ENCODE measurements around the gene ASXL1.

The ASXL1 gene

DNA sequence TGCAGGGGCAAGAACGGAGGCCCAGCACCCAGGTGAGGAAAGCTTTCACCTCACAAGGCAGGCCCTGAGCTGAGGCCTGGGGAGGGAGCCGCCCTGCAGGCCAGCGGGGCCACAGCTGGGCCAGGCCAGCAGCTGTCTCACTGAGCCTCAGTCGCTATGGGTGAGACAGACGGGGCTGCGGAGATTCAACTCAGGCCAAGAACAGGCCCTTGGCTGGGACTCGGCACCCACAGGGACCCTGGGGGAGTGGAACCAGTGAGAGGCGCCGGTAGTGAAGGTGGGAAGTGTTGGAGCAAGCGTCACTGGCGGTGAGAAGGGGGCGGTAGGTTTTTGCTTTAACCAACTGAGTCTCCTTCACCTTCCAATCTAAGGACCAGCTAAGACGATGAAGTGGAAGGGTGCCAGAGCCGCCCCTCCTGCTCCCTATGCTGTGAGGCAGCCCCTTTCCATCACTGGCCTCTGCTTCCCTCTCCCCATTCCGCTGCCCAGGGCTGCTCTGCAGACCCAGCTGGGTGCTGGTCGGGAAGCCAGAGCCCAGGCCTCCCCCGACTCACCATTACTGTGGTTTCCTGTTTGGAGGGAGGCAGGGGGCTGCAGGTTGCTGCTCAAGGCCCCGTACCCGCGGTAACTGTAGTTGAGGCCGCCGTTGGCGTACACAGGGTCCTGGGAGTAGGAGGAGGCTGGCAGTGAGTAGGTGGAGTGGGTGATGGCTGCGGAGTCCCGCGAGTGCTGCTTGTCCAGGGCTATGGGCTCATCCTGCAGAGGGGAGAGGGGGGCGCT, 93.7 kb downstream of the ASXL1 start:
- Histone ChIP-seq H3K4me2 (ENCODE audit: low read length) (no peak overlapping the region), H2BK120ac (ENCODE audit: insufficient read depth, low read length, poor library complexity) (no peak overlapping the region), H4K8ac (ENCODE audit: low read depth, low read length) (no peak overlapping the region), H2BK12ac (ENCODE audit: low read length) (no peak overlapping the region), H3K4me1 (ENCODE audit: control insufficient read depth in 1 of 2, insufficient read depth in 2 of 2, low read length in 2 of 2) (peaks cover 13 to 21% of the 10 kb centered on the region in 2 experiments), H2AK5ac (ENCODE audit: low read length) (no peak overlapping the region), H3K79me1 (ENCODE audit: low read length) (peaks cover 5% of the 10 kb centered on the region), H3K18ac (ENCODE audit: low read length) (no peak overlapping the region), H3K4ac (ENCODE audit: low read depth, low read length) (no peak overlapping the region), H3K14ac (ENCODE audit: low read length) (no peak overlapping the region), H2AFZ (ENCODE audit: insufficient read depth, low read length, poor library complexity) (no peak overlapping the region), H3K27me3 (ENCODE audit: insufficient read depth, low read length) (no peaks in the 10 kb centered on the region), H3K9me3 (ENCODE audit: insufficient read depth, low read depth, low read length) (peaks cover 3% of the 10 kb centered on the region), H4K12ac (ENCODE audit: low read depth, low read length) (no peak overlapping the region), H3K4me3 (ENCODE audit: low read depth, low read length) (no peak overlapping the region), H3K23ac (ENCODE audit: low read length) (no peak overlapping the region), H3K79me2 (ENCODE audit: control insufficient read depth, insufficient read depth, low read length, poor library complexity) (peaks cover 2% of the 10 kb centered on the region), H3K36me3 (ENCODE audit: control insufficient read depth in 1 of 2, insufficient read depth in 2 of 2, low read length in 2 of 2) (peaks cover 88 to 91% of the 10 kb centered on the region in 2 experiments), H3K27ac (ENCODE audit: low read depth, low read length) (no peak overlapping the region), H2BK5ac (ENCODE audit: low read depth, low read length, poor library complexity) (no peak overlapping the region), H3K9ac (ENCODE audit: low read length) (no peak overlapping the region), H4K91ac (ENCODE audit: low read depth, low read length) (no peak overlapping the region)
- WGBS (ENCODE audit: extremely low coverage, insufficient coverage, insufficient read length): no CpG with 5 or more reads among the region's 27 CpGs
- no peak for DNase-seq

DNA sequence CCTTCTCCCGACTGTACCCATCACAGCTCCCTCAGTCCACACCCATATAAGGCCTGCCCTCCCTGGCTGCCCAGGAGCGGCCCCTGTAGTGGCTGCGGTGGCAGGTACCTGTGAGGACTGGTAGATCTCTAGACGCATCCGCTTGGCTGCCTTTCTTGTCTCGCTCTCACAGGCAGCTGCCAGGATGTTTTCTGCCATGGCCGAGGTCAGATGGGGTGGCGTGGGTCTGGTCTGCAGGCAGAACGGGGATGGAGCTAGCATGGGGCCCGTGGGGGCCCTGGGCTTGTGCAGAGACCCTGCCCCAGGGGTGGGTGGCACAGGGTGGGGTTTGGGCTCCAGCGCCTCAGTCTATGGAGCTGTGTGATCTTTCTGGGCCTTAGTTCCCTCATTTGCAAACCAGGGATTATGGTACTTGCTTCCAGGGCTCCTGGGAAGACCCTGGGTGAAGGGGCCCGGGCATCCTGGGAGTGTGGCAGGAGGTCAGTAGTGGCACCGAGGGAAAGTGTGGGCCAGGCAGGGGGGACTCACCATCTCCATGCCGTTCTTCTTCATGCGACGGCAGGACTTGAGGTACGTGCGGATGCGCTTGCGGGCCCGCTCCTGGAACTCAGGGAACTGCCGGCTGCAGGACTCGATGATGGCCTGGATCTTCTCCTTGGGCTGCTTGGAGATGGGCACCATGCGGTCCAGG, 94.8 kb downstream of the ASXL1 start:
- no peak for DNase-seq
- whole genome bisulfite sequencing (ENCODE audit: extremely low coverage, insufficient coverage, insufficient read length): no CpG with 5 or more reads among the region's 24 CpGs
- Histone ChIP-seq H3K9me3 (ENCODE audit: insufficient read depth, low read depth, low read length) (peaks cover 3% of the 10 kb centered on the region), H4K91ac (ENCODE audit: low read depth, low read length) (no peak overlapping the region), H3K4ac (ENCODE audit: low read depth, low read length) (no peak overlapping the region), H2AK5ac (ENCODE audit: low read length) (no peak overlapping the region), H4K8ac (ENCODE audit: low read depth, low read length) (no peak overlapping the region), H3K27ac (ENCODE audit: low read depth, low read length) (no peak overlapping the region), H3K27me3 (ENCODE audit: insufficient read depth, low read length) (no peaks in the 10 kb centered on the region), H3K4me2 (ENCODE audit: low read length) (no peak overlapping the region), H2BK5ac (ENCODE audit: low read depth, low read length, poor library complexity) (no peak overlapping the region), H3K79me2 (ENCODE audit: control insufficient read depth, insufficient read depth, low read length, poor library complexity) (peaks cover 2% of the 10 kb centered on the region), H4K12ac (ENCODE audit: low read depth, low read length) (no peak overlapping the region), H2BK120ac (ENCODE audit: insufficient read depth, low read length, poor library complexity) (no peak overlapping the region), H3K79me1 (ENCODE audit: low read length) (peaks cover 8% of the 10 kb centered on the region), H2AFZ (ENCODE audit: insufficient read depth, low read length, poor library complexity) (no peak overlapping the region), H3K4me3 (ENCODE audit: low read depth, low read length) (no peak overlapping the region), H3K14ac (ENCODE audit: low read length) (no peak overlapping the region), H3K4me1 (ENCODE audit: control insufficient read depth in 1 of 2, insufficient read depth in 2 of 2, low read length in 2 of 2) (peaks cover 15 to 21% of the 10 kb centered on the region in 2 experiments), H3K18ac (ENCODE audit: low read length) (no peak overlapping the region), H3K9ac (ENCODE audit: low read length) (no peak overlapping the region), H3K23ac (ENCODE audit: low read length) (no peak overlapping the region), H3K36me3 (ENCODE audit: control insufficient read depth in 1 of 2, insufficient read depth in 2 of 2, low read length in 2 of 2) (peaks cover 81 to 82% of the 10 kb centered on the region in 2 experiments), H2BK12ac (ENCODE audit: low read length) (no peak overlapping the region)

DNA sequence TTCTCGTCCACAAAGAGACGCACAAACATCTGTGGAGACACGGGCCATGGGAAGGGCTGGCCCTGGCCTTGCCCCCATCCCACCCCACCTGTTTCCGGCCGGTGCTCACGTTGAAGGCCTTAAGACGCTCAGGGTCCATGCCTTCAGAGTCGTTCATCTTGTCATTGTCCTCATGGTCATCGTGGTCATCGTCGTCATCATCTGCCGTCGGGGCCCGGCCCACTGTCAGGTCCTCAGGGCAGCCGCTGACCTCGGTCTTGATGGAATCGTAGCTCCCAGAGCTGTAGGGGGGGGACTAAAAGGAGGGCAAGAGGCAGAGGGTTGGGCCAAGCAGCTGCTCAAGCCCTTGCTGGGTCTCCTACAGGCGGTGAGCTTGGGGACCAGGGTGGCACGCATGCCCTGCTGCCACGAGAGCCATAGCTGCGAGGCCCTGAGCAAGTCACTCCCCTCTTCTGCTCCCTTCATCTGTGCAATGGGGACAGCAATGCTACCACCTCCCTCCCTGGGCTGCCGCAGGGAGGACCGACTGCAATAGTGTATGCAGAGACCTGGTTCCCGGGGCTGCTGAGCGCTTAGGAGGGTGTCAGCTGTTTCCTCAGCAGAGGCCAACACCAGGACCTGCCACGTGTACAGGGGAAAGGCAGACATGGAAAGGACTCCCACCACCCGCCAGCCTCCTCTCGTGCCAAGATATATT, 95.5 kb downstream of the ASXL1 start:
- Histone ChIP-seq H4K91ac (ENCODE audit: low read depth, low read length) (no peak overlapping the region), H3K23ac (ENCODE audit: low read length) (no peak overlapping the region), H3K4me3 (ENCODE audit: low read depth, low read length) (no peak overlapping the region), H3K79me1 (ENCODE audit: low read length) (peaks cover 8% of the 10 kb centered on the region), H3K4ac (ENCODE audit: low read depth, low read length) (no peak overlapping the region), H4K12ac (ENCODE audit: low read depth, low read length) (no peak overlapping the region), H3K79me2 (ENCODE audit: control insufficient read depth, insufficient read depth, low read length, poor library complexity) (peaks cover 2% of the 10 kb centered on the region), H3K27me3 (ENCODE audit: insufficient read depth, low read length) (no peaks in the 10 kb centered on the region), H3K36me3 (ENCODE audit: control insufficient read depth in 1 of 2, insufficient read depth in 2 of 2, low read length in 2 of 2) (peaks cover 77 to 79% of the 10 kb centered on the region in 2 experiments), H2BK120ac (ENCODE audit: insufficient read depth, low read length, poor library complexity) (no peak overlapping the region), H2AFZ (ENCODE audit: insufficient read depth, low read length, poor library complexity) (no peak overlapping the region), H3K27ac (ENCODE audit: low read depth, low read length) (no peak overlapping the region), H3K9me3 (ENCODE audit: insufficient read depth, low read depth, low read length) (peaks cover 3% of the 10 kb centered on the region), H3K4me2 (ENCODE audit: low read length) (no peak overlapping the region), H3K18ac (ENCODE audit: low read length) (no peak overlapping the region), H2AK5ac (ENCODE audit: low read length) (no peak overlapping the region), H3K4me1 (ENCODE audit: control insufficient read depth in 1 of 2, insufficient read depth in 2 of 2, low read length in 2 of 2) (peaks cover 22 to 28% of the 10 kb centered on the region in 2 experiments), H2BK5ac (ENCODE audit: low read depth, low read length, poor library complexity) (no peak overlapping the region), H2BK12ac (ENCODE audit: low read length) (no peak overlapping the region), H3K14ac (ENCODE audit: low read length) (no peak overlapping the region), H3K9ac (ENCODE audit: low read length) (no peak overlapping the region), H4K8ac (ENCODE audit: low read depth, low read length) (no peak overlapping the region)
- no CpG with 5 or more reads among the region's 28 CpGs for WGBS (ENCODE audit: extremely low coverage, insufficient coverage, insufficient read length)
- DNase-seq: no peak

Measured in trophoblast cell (in vitro differentiated cells and primary cell).